Ammon's horn (tissue), 1 donor: ENCODE data around the gene SERP2.

Source experiments
- DNase-seq: peaks from one replicate; pipeline ENCODE4 v3.0.0-alpha.2; 2016; ENCODE audit warnings: low spot score

Gene SERP2

DNA sequence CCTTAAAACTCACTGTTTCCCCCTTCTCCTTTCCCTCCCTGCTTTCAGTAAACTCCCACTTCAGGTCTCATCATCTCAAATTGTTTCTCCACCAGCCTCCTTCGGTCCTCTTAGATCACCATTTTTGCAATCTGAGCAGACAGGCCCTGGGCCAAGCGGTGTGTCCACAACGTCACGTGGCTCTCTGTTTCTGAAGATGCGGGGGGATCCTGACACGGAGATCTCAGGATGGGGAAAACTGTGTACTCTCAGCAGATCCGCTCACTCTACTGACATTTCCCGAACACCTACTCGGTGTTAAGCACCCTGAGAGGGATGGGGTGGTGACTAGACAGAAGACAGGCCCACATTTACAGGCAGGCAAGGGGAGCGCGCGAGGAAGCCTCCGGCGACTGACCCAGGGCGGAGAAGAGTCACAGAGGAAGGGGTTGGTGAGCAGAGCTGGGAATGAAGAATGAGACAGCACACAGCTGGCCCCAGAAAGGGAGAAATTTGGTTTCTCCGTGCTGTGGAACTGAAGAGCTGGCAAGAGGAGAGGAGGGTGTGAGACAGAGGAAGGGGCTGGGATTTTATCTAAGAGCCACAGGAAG is 38.8 kb downstream of the SERP2 start:
- no peak for DNase-seq

GRCh38 chr13:44413095-44413494 is 39.5 kb downstream of the SERP2 start:
- no peak for DNase-seq

DNA sequence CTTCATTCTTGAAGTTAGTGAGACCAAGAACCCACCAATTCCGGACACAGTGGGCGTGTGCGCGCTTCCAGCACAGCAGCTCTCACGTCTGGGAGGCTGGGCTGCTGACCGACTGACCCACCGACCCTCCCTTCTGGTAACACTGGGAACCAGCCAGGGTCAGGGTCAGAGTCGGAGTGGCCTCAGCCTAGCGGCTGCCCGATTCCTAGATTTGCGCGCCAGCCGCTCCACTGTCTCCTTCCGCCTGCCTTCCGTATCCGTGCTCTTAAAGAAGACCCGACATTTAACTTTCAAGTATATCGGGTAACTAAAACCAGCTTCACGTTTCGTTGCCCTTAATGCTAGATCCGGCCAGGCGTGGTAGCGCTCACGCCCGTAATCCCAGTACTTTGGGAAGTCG is 41.1 kb downstream of the SERP2 start:
- no peak for DNase-seq

- no peak for DNase-seq
These were observed 42.2 kb downstream of the SERP2 start for GRCh38 chr13:44415815-44416214.

- DNase-seq = no peak
These were observed 42.7 kb downstream of the SERP2 start for GRCh38 chr13:44416301-44416700.

DNA sequence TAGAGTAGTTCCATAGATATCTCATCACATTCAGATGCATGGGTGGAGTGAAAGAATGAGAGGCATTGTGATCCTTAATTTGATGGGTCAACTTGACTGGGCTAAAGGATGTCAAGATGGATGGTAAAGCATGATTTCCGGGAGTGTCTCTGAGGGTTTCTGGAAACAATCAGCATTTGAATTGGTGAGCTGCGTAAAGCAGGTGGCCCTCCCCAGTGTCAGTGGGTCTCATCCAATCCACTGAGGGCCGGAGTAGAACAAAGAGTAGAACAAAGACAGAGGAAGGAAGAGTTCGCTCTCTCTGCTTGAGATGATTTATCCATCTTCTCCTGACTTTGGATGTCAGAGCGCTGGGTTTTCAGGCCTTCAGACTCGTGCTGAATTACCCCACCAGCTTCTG is 43.1 kb downstream of the SERP2 start:
- DNase-seq = no peak

DNA sequence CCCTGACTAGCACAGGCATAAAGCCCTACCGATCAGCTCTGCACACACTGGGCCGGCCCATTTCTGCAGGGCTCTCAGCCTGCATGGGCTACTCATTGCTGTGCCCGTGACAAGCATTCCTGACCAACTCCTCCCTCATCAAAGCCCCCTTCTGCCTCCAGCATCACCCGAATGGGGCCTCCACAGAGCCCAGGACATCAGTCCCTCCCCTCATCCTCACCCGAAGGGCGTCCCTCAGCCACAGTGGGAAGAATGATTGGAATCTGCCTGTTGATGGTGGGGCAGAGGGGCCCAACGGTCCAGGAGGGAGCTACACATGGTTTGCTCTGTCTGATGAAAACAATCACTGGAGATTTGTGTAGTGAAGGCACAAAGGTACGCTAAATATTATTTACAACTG is 43.8 kb downstream of the SERP2 start:
- DNase-seq = no peak

GRCh38 chr13:44417876-44418275 is 44.3 kb downstream of the SERP2 start:
- no peak for DNase-seq

DNA sequence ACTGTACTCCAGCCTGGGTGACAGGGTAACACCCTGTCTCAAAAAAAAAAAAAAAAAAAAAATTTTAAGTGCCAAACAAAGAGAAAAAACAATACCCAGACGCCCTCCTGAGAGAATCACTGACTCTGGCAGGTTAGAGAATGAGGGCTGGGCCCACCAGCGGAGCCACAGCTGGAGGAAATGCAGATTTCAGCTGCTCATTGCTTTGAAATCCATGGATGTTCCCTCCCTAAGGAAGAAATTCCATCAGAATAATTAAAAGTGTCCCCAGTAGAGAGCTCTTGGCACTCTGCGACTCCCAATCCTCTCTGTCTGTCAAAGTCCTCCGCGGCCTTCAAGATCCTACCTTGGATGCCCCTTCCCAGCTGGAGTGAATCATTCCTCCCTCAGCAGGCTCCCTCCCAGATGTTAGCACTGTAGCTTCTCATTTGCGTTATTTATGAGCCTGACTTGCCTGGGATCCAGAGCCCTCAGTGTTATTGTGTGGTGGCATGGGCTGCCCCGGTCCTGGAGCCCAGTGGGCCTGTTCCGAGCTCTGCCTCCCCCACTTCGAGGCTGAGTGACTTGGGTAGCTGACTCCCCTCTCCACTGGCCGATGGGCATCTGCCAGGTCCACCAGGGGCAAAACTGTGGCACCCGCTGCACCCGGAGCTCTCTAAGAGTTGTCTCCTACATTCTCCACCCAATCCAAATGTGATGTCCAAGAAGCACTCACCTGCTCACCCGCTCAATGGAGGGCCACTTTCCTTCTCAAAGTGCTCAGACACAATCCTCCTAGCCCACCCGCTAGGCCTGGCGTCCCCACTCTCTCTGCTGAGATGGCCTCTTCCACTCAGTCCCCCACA is 47.0 kb downstream of the SERP2 start:
- DNase-seq = no peak

GRCh38 chr13:44421853-44422525 is 48.4 kb downstream of the SERP2 start:
- DNase-seq = no peak

DNA sequence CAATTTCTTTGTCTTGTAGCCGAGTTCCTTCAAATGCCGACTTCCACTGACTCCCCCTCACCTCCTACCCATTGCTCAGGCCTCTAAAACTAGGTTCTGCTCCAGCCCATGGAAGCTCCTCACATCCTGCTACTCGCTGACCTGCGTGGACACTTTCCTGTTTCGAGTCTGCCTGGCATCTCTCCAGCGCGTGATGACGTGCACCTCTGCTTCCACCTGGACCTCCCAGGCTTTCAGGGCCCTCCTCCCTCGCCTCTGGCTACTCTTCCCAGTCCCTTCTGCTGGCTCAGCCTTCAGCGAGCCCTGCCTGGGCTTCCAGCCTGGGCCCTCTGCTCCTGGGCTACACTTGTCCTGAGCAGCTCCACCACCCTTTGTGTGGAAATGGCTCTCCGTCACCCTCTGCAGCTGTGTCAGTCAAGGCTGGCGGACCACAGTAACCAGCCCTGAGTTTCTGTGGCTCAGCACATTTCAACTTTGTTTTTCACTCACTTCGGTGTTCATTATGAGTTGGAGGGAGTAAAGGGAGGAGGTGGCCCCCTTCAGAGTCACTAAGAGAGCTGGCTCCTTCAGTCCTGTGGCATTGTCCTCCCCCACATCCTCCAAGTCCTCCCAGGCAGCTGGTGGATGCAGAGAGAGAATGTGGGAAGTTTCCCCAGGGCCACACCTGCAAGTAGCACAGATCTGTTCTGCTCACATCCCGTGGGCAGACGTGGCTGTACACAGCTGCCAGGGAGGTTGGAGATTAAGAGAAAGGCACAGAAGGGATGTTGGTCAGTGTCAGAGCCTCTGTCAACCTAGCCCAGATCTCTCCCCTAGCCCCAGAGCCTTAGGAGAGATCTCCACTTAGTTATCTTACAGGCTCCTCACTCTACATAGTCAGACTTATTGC is 49.4 kb downstream of the SERP2 start:
- no peak for DNase-seq

- no peak for DNase-seq
These were observed 50.2 kb downstream of the SERP2 start for GRCh38 chr13:44423824-44424223.

DNA sequence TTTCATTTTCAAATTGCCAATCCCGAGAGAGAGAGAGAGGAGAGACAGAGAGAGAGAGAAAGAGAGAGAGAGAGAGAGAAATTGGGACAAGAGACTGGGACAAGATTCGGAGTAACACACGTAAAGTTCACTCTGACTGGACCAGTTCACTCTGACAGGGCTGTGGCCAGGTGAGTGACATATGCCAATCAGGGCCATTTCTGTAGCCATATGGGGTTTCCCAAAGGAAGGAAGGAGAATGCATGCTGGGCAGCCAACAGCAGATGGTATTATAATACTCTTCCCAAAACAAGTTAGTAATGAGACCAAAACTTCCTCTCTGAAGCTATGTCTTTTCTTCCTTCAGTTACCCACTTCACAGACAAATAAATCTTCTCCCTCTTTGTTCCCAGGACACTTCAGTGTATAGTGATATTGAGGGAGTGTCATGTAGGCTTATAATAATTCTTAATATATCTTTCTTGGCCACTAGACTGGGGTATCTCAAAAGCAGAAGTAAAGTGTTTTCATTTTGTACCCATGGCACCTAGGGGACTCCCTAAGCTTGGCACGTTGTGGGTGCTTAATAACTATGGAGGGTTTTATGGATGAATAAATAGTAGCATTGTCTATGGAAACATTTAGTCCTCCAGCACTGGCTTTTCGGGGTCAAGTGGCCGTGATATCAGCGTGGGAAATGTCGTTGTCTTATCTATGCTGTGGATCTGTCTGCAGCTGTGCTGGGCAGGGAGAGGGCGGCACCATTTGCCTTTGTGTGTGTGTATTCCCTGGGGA is 51.6 kb downstream of the SERP2 start:
- no peak for DNase-seq

GRCh38 chr13:44425815-44426078 is 52.1 kb downstream of the SERP2 start:
- no peak for DNase-seq

DNA sequence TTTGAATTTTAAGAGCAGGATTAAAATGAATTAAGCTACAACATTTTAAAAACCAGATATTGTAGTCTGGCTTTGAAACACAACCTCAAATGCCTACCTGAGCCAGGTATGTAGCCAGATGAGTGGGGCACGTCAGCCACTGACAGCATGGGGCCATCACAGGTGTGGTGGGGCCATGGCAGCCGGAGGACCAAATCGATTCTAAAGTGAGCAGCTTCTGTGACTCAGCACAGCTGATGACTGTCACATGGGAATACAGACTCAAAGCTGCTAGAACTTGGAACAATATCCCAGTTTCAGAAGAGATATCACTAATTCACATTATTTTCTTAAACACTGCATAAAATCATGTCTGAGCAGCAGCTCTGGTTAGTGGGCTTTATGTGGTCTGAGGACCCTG is 52.8 kb downstream of the SERP2 start:
- DNase-seq = no peak

DNA sequence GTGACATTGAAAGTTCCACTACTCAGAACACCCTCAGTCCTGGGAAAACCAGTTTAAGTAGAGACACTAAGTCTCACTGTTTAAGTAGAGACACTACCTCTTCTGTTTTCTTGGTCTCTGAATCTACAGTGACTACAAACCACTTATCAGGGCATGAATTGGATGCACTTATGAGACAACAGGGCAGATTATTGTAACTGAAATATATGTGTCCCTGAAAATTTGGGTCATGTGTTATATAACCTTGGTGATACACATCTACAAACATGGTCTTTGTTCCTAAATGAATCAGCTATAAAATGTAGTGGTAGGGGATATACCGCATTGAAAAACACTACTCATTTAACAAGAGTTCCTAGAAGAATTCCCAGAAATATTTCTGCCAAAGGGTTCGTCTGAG is 55.7 kb downstream of the SERP2 start:
- DNase-seq = no peak

GRCh38 chr13:44431150-44431549 is 57.5 kb downstream of the SERP2 start:
- DNase-seq = no peak

- DNase-seq = no peak
These were observed 59.0 kb downstream of the SERP2 start for GRCh38 chr13:44432650-44433049.

GRCh38 chr13:44433863-44434765 is 60.5 kb downstream of the SERP2 start:
- DNase-seq = peak; percentile 68

GRCh38 chr13:44434766-44435141 is 61.1 kb downstream of the SERP2 start:
- no peak for DNase-seq
